HG03280 (cell line): ENCODE data around the gene GAL3ST1.
"Not testable (repeated sequence)": the region's sequence is repeated elsewhere in the genome, so short reads cannot be mapped to it uniquely, and the experiment has no call there.

Experiments used
- ATAC-seq: cut with Tn5 transposase; IDR thresholded peaks from one replicate; pipeline ENCODE4 v1.9.1; 2021; ENCODE audit warnings: mild to moderate bottlenecking, moderate library complexity; ENCODE audit not compliant: unreplicated experiment

Gene GAL3ST1

GRCh38 chr22:30574095-30574981, at the start of gene GAL3ST1:
TSS of gene GAL3ST1 (minus strand) at chr22:30574665. CDS start at chr22:30557392, 17,273 bp downstream.
- no peak for ATAC-seq

GRCh38 chr22:30619909-30620308, 45.4 kb upstream of the GAL3ST1 start:
- not testable (repeated sequence) for ATAC-seq

GRCh38 chr22:30617819-30618218, 43.4 kb upstream of the GAL3ST1 start:
- ATAC-seq = no peak

GRCh38 chr22:30615543-30615954, 41.1 kb upstream of the GAL3ST1 start:
- no peak for ATAC-seq

- no peak for ATAC-seq
These were observed 40.4 kb upstream of the GAL3ST1 start for GRCh38 chr22:30614879-30615278.

GRCh38 chr22:30614268-30614667, 39.8 kb upstream of the GAL3ST1 start:
- no peak for ATAC-seq

GRCh38 chr22:30612789-30613188, 38.3 kb upstream of the GAL3ST1 start:
- no peak for ATAC-seq

- no peak for ATAC-seq
These were observed 36.7 kb upstream of the GAL3ST1 start for GRCh38 chr22:30611197-30611596.

GRCh38 chr22:30610299-30610698, 35.8 kb upstream of the GAL3ST1 start:
- no peak for ATAC-seq

- no peak for ATAC-seq
These were observed 35.1 kb upstream of the GAL3ST1 start for GRCh38 chr22:30609260-30610185.

GRCh38 chr22:30607939-30608338, 33.5 kb upstream of the GAL3ST1 start:
- no peak for ATAC-seq

- no peak for ATAC-seq
These were observed 33.0 kb upstream of the GAL3ST1 start for GRCh38 chr22:30607300-30607930.

- no peak for ATAC-seq
These were observed 32.2 kb upstream of the GAL3ST1 start, which contains the start of gene TCN2 for GRCh38 chr22:30606455-30607299. TSS of gene TCN2 (plus strand) at chr22:30607174. CDS start at chr22:30607332, 158 bp downstream.

GRCh38 chr22:30605449-30606110, 31.1 kb upstream of the GAL3ST1 start:
- ATAC-seq = no peak

GRCh38 chr22:30604723-30605122, 30.3 kb upstream of the GAL3ST1 start:
- ATAC-seq = no peak

GRCh38 chr22:30603801-30604200, 29.3 kb upstream of the GAL3ST1 start:
- no peak for ATAC-seq

GRCh38 chr22:30602049-30602448, 27.6 kb upstream of the GAL3ST1 start:
- no peak for ATAC-seq

- no peak for ATAC-seq
These were observed 27.0 kb upstream of the GAL3ST1 start for GRCh38 chr22:30601464-30601863.

- no peak for ATAC-seq
These were observed 26.5 kb upstream of the GAL3ST1 start for GRCh38 chr22:30600921-30601320.

- no peak for ATAC-seq
These were observed 24.5 kb upstream of the GAL3ST1 start for GRCh38 chr22:30598986-30599385.
